ENCODE data around the gene DUSP7. TPM values are rescaled to one million over a fixed set of nuclear protein-coding genes. Genes with fewer than 3 reads are reported as not detected.

DUSP7 gene
- total RNA-seq, 1 donor from 2014 or later, result 21.2 TPM

DNA sequence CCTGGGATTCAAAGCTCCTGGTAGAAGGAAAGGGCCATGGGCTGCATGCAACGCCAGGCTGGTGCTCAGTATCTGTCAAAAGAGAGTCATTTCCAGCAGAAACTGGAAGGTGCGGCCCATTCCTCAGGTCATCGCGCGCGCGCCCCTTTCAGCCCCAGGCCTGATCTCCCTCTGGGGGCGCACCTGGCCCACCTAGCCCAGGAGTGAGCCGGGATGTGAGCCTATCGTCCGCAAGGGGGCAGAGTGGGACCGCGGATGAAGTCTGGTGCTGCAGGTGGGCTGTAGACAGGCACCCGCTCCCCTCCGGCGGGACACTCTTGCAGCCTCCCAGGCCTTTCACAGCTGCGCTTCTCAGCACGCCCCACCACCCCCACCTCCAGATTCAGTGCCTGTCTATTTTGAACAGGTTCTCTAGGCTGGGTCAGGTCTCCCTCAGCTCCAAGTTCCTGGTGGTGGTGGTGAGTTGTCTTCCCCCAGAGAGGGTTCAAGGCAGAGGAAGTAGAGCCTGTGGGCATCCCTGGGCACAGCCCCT is 54.9 kb downstream of the DUSP7 start:
- intact Hi-C loops (cut with DNase I), result loop anchor here (1.0 to 10.0 kb wide), 3 partner anchors 143 to 333 kb away; no protein-coding TSS in a partner anchor
- DNase-seq (ENCODE audit: low spot score), result peak; percentile 89

DNA sequence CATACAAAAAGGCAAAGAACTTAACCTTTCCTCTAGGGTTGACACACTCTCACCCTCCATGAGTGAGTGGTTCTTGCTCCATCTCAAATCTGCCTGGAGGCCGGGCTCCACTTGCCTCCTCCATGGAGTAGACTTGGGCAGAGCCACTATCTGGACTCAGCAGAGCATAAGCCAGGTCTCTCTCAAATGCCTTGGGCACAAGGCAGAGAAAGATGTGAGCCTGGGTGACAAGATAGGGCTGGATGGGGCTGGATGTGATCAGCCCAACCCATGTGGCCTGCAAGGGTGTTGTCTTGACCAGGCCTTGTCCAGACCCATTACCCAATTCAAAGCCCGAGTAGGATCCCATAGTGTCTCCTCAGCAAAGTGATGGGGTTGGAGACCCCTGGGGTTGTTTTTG is 56.5 kb downstream of the DUSP7 start:
- no peak for DNase-seq (ENCODE audit: low spot score)
- intact Hi-C loops (cut with DNase I), result loop anchor here (10.0 kb wide), 2 partner anchors 215 to 335 kb away; no protein-coding TSS in a partner anchor

Other genes starting within 250 kb of the DUSP7 start
- not detected for gene IQCF2, start 195.0 kb downstream of the DUSP7 start, total RNA-seq
- gene IQCF5, start 181.0 kb downstream of the DUSP7 start, total RNA-seq, result not detected
- not detected for gene IQCF1, start 153.2 kb downstream of the DUSP7 start, total RNA-seq
- gene RRP9, start 114.7 kb downstream of the DUSP7 start, total RNA-seq, result 9.7 TPM
- gene PARP3, start 114.2 kb downstream of the DUSP7 start, total RNA-seq, result 15.2 TPM
- gene GPR62, start 101.2 kb downstream of the DUSP7 start, total RNA-seq, result 0.16 TPM
- 91.4 TPM for gene PCBP4, start 89.1 kb downstream of the DUSP7 start, total RNA-seq
- gene ABHD14B, start 82.5 kb downstream of the DUSP7 start, total RNA-seq, result 13.6 TPM
- gene ABHD14A, start 81.5 kb downstream of the DUSP7 start, total RNA-seq, result 12.5 TPM
- 20.3 TPM for gene ACY1, start 73.0 kb downstream of the DUSP7 start, total RNA-seq
- gene RPL29, start 60.7 kb downstream of the DUSP7 start, total RNA-seq, result 466 TPM
- 1.5 TPM for gene POC1A, start 97.9 kb upstream of the DUSP7 start, total RNA-seq
- 154 TPM for gene ALAS1, start 141.6 kb upstream of the DUSP7 start, total RNA-seq
- gene TLR9, start 169.1 kb upstream of the DUSP7 start, total RNA-seq, result 0.16 TPM
- 69.5 TPM for gene TWF2, start 182.6 kb upstream of the DUSP7 start, total RNA-seq
- gene PPM1M, start 189.2 kb upstream of the DUSP7 start, total RNA-seq, result 8.9 TPM
- gene WDR82, start 222.1 kb upstream of the DUSP7 start, total RNA-seq, result 69.7 TPM
- gene GLYCTK, start 231.3 kb upstream of the DUSP7 start, total RNA-seq, result 6.4 TPM

All from cardiac septum (tissue), 1 donor.